ENCODE data around the gene RAB17.
A peak's percentile ranks its signal among the peaks of the same experiment; 100 is the strongest.

Gene RAB17

DNA sequence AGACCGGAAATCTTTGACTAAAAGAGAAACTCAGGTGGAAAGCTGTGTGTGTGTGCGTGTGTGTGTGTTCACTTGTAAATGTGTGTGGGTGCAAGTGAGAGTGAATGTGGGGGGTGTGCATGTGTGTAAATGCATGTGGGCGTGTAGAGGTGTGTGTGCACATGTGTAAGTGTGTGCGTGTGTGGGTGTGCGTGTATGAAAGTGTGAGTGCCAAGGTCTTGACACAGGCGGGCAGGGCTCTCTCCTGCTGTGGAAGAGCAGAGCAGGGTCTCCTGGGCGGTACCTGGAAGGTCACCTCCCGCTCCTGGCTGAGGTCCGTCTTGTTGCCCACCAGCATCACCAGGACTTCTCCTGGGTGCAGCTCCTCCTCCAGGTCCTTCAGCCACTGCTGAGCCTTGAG, 13.6 kb downstream of the RAB17 start:
- DNase-seq, result no peak

DNA sequence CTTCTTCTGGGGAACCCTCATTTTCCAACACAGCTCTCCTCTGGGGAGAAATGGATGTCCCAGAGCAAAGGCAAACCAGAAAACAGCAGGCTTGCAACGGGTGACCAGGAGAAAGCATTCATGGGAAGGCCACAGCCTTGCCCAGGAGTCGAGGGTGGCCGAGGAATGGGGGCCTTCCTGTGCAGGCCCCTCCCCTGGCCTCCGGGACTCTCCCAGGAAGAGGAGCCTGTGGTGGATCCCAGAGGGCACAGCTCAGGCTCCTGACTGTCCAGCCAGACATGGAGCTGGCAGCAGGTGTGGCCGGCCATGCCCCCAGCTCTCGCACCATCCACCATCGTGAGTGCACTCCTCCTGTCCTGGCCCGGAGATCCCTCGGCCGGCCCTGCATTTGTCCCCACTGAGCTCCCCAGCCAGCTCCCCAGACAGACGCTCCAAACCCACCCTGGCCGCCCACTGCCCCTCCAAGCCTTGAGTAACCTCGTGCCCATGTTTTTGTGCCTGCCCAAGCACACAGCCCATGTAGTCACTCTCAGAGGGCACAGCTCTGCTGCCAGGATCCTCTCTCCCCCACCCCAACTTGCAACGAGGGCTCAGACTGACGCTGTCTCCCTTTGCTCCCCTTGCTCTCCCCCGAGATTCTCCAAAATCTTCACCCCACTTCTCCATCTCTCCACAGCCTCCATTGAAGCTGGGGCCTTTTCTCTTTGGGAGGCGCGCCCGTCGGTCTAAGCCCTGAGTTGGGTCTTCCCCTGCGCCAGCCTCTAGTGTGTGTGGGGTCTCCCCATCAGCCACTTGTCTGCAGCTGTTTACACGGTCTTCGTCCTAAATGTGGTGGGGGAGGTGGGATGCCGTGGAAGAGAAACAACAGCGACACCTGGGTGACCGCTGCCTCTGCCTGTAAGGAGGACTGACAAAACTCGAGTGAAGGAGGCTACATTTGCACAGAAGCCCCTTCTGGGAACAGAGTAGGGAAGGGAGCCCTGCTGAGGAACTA, 14.4 kb downstream of the RAB17 start:
- no peak for DNase-seq

DNA sequence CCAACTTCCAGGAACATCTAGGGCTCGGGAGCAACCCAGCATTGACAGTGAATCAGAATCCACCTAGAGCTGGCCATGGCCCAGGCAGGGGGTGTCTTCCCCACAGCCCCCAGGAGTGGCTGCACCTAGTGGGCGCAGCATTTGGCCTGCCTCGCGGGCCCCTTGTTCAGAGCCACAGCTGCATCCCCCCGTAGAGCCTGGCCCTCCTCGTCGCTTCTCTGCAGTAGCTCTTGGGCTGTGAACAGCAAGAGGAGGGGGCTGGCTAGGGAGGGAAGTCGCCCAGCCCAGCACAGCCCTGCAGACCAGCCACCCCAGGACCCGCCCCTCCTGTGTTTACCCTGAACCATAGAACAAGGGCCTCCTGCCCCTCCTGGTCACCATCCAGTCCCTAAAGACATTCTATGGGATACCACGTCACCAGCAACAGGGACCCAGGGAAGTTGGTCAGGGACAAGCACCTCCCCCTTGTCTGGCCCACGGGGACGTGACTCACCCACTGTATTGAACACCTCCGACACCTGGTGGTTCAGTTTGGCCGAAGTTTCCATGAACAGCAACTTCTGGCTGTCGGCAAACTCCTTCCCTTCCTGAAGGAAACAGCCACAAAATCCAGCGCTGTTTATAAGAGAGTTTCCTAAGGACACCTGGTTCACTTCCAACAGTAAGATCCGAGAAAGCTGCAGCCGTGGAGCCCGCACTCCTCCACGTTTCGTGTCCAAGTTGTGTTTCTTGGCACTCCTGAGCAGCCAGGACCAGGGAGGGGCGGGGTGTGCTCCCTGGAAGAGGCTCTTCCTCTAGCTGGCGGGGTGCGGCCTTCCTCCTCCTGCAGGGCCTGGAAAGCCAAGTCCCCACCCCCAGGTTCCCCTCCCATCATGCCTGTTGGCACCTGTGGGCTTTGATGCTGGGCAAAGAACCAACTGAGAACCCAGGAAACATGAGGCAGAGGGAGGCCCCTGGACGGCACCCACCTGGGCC, 15.4 kb downstream of the RAB17 start:
- DNase-seq, result no peak

DNA sequence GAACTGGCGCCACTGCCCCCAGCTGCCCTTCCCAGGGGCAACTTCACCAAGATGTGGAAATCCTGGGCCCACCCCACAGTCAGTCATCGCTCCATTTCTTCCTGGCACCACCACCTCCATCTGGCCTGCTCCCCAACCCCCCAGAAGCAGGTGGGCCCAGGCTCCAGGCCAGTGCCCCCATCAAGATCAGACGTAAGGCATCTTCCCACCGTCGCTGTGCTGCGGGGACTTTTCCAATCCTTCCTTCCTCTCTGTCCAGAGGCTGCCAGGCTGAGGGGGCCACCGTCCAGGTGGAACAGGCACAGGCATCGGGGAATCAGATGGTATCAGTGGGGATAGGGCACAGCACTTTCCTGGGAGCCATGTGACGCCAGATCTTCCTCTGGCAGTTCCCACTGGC, 16.1 kb downstream of the RAB17 start:
- DNase-seq, result no peak

DNA sequence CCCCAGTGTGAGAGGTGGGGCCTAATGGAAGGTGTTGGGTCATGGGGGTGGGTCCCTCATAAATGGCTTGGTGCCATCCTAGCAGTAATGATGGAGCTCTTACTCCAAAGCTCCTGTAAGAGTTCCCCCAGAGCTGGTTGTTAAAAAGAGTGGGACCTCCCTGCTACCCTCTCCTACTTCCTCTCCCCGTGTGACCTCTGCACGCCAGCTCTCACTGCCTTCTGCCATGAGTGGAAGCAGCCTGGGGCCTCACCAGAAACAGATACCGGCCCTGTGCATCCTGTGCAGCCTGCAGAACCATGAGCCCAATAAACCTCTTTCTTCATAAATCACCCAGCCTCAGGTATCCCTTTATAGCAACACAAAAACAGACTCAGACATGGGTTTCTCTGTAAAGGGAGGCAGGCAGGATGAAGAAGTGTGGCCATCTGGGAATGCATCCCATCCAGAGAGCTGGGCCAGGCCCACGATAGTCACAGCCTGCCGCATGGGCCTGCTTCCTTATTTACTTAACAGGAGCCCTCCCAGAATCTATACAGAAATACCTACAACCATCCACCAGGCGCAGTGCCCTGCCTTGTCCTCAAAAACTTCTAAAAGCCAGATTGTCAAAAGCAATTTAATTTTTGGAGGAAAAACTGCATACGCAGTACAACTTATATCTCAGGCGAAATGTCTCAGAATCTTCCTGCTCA, 16.7 kb downstream of the RAB17 start:
- no peak for DNase-seq

DNA sequence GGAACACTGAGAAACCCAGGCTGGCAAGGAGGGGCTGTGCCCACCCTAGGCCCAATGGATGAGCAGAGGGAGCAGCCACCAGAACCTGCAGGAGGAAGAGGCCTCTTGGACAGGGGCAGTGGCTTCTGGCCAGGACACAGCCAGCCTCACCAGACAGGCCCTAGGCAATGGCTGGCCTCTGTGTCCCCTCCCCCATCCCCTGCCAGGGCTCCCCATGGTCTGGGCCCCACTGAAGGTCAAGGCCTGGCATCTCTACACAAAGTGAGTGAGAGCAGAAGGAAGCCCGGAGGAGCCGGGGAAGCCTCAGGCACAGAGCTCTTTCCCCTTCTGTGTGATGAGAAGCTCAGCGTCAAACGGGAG, 17.8 kb downstream of the RAB17 start:
- DNase-seq, result no peak

DNA sequence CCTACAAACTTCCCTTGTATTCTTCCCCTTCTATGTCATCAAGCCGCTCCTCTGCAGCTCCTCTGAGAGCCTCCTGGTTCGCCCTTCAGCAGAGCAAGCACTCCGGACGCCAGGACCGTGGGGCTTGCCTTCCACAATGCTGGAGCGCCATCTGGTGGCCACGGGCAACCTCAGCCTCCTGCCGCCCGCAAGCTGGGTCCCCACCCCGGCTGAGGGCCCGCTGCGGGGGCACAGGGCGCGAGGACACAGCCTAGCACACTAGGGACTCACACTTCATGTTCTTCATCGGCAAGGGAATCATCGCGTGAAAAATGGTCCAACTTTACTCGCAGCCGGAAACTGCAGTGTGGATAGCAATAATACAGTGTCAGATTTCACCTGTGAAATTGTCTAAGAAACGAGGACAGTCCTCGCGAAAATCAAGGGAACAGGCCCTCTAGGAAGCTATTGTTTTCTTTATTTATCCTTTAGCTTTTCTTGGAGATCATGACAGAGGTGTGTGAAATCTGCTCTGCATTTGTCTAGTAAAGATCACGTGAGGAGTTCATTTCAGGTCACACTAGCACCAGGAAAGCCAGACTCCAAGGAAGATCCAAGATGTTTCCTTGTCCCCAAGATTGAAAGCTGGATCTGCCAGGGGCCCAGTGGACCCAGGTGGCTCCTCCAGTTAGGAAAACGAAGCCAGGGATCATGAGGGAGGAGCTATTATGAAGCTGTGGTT, 18.4 kb downstream of the RAB17 start:
- peak; percentile 57 for DNase-seq

DNA sequence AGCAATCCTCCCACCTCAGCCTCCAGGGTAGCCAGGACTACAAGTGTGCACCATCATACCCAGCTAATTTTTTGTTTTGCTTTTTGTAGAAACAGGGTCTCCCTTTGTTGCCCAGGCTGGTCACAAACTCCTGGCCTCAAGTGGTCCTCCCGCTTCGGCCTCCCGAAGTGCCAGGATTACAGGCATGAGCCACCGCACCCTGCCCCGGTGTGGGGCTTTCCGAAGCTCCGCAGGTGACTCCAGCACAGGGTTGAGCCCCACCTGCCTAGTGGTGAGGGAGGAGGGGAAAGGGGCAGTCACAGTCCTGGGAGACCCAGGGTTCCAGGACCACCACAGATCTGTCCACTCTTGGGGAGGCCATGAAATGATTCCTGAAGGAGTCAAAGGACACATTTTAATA, 19.0 kb downstream of the RAB17 start:
- DNase-seq, result no peak

DNA sequence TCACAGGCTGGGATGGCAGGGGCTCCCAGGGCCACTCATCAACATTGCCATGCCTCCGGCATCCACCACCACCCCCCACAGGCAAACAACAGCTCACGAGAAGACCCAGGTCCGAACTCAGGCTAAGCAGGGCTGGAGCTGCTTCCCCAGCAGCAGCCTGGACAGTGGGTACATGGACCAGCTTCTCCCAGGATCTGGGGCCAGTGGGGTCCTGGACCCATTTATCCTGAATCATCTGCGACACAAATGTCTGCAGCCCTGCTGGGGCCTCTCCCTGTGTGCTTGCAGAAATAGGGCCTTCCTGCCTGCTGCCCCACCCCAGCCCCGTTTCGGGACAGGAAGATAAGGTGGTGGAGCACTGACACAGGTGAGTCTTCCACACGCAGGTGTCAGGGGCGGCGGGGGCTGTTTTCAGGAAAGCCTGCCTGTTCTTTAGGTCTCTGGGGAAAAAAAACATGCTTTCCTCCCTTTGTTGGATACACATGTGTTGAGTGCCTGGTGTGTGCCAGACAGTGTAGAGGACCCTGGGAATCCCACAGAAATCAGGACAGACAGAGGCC, 19.7 kb downstream of the RAB17 start:
- no peak for DNase-seq

DNA sequence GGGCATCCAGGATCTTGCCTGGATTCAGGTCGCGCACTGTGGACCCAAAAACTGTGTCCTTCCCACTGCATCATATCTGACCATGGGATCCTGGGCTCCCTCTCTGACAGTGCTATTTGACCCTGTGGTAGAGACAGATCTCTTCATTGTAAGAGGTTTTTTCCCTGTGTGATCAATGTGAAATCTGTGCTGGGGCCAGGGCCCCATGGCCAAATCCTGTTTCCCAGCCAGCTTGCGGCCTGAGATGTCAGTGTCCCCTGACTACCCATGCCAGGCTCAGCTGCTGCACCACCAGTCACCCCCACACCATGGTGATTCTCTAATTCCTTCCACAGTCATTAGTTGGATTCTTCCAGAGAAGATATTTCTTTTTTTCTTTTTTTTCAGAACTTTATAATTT, 20.6 kb downstream of the RAB17 start:
- DNase-seq, result no peak

DNA sequence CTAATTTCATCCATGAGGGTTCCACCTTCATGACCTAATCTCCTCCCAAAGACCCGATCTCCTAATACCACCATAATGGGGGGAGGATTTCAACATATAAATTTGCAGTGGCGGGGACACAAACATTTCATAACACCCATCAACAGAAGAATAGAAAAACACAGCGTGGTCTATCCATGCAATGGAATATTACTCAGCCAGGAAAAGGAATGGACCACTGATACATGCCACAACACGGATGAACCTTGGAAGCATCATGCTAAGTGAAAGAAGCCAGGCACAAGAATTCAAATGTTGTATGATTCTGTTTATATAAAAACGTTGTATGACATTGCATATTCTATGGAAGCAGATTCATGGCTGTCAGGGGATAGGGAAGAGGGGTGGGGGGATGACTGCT, 21.5 kb downstream of the RAB17 start:
- DNase-seq, result no peak

DNA sequence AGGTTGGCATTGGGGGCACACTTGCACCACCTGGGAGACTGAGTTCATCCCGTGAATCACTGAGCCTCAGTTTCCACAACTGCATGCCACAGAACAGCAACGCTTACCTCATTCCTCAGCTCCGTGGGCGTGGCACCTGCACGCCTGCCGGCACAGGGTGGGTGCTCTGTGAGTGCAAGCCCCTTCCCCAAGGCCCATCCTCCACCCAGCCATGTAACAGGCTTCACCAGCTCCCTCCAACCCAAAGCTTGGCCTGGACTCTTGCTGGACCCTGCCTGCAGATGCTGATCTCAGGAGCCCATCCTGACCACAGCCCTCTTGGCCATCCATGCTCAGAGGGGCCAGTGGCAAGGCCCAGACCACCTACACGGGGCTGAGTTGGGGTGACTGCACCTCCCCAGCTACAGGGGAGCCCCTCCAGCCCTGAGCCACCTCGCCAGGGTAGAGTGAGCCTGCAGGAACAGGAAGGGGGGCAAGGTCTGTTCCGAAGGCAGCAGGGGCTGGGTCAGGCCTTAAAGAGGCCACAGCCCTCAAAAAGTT, 22.3 kb downstream of the RAB17 start:
- no peak for DNase-seq

DNA sequence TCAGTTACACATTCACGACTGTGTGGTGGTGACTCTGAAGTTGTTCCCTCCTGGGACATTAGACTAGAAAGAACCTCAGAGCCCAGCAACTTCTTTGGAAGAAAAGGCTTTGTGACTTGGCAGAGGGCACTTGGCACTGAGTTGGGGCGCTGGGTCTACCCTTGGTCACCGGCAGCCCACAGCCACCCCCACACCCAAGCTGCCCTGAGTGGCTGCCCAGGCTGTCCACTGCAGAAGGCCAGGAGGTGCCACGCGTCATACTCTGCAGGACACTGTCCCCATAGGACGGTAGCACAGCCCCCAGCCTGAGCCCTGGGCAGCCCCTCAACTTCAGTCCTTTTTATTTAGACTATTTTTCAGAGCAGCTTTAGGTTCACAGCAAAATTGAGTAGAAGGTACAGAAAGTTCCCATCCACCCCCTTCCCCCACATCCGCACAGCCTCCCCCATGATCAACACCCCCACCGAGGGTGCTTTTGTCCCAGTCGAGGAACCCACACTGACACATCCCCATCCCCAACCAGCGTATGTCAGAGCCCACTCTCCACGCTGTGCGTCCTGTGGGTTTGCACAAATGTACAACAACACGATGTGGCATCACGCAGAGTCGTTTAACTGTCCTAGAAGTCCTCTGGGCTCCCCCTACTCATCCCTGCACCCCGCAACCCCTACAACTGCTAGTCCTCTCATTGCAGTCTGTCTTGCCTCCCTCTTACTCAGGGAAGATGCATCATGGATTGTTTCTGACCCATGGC, 23.1 kb downstream of the RAB17 start:
- DNase-seq, result no peak

DNA sequence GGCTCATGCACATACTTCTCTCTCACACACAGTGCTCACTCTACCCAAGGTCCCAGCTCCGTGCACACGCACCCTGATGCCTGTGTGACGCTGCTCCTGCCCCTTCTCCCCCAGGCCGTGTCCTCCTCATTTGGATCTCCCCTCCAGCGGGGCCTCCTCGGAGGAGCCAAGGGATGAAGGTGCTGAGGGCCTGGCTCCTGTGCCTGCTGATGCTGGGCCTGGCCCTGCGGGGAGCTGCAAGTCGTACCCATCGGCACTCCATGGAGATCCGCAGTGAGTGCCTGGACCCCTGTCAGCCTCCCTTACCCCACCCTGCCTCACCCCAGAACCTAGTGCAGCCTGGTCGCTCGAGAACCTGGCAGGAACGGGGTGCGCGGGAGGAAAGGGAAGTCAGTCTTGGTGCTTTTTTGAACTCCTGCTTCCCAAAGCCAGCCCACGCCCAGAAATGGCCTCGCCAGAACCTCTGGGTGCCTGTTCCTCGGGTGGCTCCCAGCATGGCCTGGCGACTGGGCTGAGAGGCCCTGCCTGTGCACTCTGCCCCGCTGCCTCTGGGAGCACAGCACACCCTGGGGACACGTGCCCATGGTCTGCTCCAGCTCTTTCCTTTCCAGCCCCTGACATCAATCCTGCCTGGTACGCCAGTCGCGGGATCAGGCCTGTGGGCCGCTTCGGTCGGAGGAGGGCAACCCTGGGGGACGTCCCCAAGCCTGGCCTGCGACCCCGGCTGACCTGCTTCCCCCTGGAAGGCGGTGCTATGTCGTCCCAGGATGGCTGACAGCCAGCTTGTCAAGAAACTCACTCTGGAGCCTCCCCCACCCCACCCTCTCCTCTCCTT, 23.9 kb downstream of the RAB17 start, which contains the start of gene PRLH:
PRLH (plus strand) TSS at position 174 of the 835 bp plus-strand sequence; CDS start at position 174, 0 bp downstream.
- DNase-seq, result no peak

DNA sequence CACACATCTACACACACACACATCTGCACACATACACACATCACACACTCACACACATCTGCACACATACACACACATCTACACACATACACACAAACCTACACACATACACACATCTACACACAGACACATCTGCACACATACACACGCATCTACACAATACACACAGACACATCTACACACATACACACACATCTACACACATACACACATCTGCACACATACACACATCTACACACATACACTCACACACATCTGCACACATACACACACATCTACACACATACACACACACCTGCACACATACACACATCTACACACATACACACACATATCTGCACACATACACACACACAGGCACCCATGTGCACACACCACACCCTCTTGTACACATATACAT, 24.6 kb downstream of the RAB17 start:
- DNase-seq, result no peak

DNA sequence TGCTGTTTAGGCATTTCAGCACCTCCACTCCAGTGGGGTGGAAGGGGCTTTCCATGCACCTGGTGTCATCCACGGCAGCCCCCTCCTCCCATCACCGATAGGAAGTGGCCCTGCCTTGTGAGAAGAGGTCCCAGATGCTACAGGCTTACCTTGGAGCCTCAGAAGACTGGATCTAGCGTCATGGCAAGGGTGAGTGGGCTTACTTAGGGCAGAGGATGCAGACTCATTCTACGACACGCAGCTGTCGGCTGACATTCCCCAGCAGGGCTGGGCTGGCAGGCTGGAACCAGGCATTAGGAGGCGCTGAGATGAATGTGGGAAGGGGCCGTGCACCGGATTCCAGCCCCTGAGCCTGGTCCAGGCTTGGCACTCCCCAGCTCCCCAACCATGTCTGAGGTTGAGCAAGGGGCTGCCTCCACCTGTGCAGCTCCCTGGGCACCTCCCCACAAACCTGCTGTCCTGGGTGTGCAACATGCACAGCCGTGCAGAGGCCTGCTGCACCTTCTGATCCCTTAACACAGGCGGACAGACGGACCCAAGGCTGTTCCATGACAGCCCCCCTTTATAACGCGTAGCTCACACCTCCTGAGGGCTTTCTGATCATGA, 25.9 kb downstream of the RAB17 start:
- no peak for DNase-seq

DNA sequence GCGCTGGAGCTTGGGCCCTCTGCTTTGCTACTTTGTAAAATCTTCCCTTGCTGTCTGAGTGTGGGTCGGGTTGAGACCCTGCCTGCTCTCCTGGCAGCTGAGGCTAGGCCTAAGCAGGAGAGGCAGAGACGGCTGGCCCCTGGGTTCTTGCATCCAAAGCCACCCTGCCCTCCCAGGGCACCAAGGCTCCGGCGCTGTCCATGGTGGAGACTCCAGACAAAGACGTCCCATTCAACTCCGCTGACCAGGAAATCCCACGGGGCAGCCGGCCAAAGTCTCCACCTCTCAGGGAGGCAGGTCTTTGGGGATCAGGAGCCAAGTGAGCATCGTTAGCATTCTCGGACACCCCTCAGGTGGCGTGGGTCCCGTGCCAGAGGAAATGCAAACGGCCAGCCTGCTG, 26.7 kb downstream of the RAB17 start:
- DNase-seq, result no peak

DNA sequence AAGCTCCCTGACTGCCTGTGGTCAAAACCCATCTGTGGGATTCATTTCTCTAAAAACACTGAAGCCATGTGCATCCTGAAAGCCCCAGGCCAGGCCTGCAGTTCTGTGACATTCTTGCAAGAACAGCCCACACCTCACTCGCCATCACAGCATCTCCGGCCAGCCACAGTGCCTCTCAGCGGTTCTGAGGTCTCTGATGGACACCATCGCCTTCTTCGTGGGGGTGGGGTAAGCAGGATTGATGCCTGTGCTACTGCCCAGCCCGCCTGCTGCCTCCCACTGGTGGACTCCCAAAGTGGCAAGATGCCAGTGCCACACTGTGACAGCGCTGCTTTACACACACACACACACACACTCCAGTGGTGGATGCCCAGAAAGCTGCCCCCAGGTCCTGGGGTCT, 29.3 kb downstream of the RAB17 start:
- no peak for DNase-seq

DNA sequence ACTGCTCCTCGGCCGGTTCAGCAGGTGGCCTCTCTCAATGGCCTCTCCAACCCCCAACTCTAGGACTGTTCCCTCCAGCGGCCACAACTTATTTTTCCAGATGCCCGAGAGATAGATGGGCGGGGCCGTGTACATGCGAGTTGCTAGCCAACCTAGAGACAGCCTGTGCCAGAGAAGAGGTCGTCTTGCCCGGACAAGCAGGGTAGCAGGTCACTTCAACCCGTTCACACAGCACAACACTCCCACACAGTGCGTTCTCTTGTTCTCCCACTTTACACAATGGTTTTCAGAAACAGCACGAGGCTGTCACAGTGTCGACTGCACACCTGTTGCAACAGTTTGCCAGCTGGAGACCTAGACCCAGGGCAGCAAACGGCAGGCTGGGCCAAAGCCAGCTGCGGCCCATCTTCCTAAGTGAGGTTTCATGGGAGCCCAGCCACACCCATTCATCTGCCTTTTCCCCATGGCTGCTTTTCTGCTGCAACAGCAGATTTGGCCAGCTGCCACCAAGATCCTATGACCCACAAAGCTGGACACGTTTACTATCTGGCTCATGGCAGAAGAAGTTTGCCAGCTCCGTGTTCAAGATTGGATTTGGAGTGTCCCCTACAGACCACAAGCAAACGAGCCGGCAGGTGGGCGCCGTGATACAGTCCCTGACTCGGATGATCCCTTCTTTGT, 31.4 kb downstream of the RAB17 start:
- peak; percentile 78 for DNase-seq

Measured in NCI-H1105 (cell line).